Keratinocyte (primary cell): Measurements from ENCODE around the gene PDCD7. TPM values are rescaled to one million over a fixed set of nuclear protein-coding genes. Genes with fewer than 3 reads are reported as not detected.

ENCODE experiments used
- DNase-seq: peaks from one replicate; pipeline ENCODE4 v3.0.0-alpha.2; 2011; ENCODE audit warnings: low read depth, missing footprints, low spot score
- FAIRE-seq: peaks from 2 replicates; lab custom pipeline; 2011; peaks lifted over from hg19 to GRCh38; lab: Jason Lieb, UNC
- H2AFZ ChIP-seq: 2 replicates; pipeline ENCODE4 v1.6.0; 2012; ENCODE audit warnings: low read length, control low read depth, inconsistent platforms; ENCODE audit not compliant: control insufficient read depth
- H3K27ac ChIP-seq: 2 replicates; pipeline ENCODE4 v1.5.1; 2011; ENCODE audit warnings: low read length; ENCODE audit not compliant: control insufficient read depth, insufficient read depth
- H3K27me3 ChIP-seq: 3 replicates; pipeline ENCODE4 v1.6.0; 2011; ENCODE audit warnings: low read length; ENCODE audit not compliant: control insufficient read depth, insufficient read depth; ENCODE audit errors: extremely low read depth
- H3K36me3 ChIP-seq, 2 experiments: 2 replicates in 1 of 2; 3 replicates in 1 of 2; pipeline ENCODE4 v1.5.1; 2011; ENCODE audit warnings: low read length in 2 of 2, mild to moderate bottlenecking in 1 of 2; ENCODE audit not compliant: control insufficient read depth in 2 of 2, insufficient read depth in 2 of 2; ENCODE audit errors: extremely low read depth in 1 of 2
- H3K4me1 ChIP-seq: 3 replicates; pipeline ENCODE4 v1.5.1; 2011; ENCODE audit warnings: low read length; ENCODE audit not compliant: control insufficient read depth, insufficient read depth; ENCODE audit errors: extremely low read depth
- H3K4me2 ChIP-seq: 3 replicates; pipeline ENCODE4 v1.6.0; 2011; ENCODE audit warnings: low read depth, low read length; ENCODE audit not compliant: control insufficient read depth, insufficient read depth; ENCODE audit errors: extremely low read depth
- H3K4me3 ChIP-seq, 3 experiments: fragments of 200-600 bp in 1 of 3; sonication (generic) in 1 of 3; 2 replicates in 2 of 3; 3 replicates in 1 of 3; pipeline ENCODE4 v1.5.1; 2011 to 2016; ENCODE audit warnings: low read length in 3 of 3, mild to moderate bottlenecking in 3 of 3, control low read depth in 2 of 3, inconsistent platforms in 1 of 3, low read depth in 1 of 3, mixed read lengths in 1 of 3, mixed run types in 1 of 3, moderate library complexity in 1 of 3; ENCODE audit not compliant: control insufficient read depth in 2 of 3, insufficient read depth in 2 of 3; ENCODE audit errors: extremely low read depth in 1 of 3
- H3K79me2 ChIP-seq: 2 replicates; pipeline ENCODE4 v1.6.0; 2012; ENCODE audit warnings: low read length; ENCODE audit not compliant: control insufficient read depth, insufficient read depth
- H3K9ac ChIP-seq: 3 replicates; pipeline ENCODE4 v1.6.0; 2011; ENCODE audit warnings: low read length; ENCODE audit not compliant: control insufficient read depth, insufficient read depth; ENCODE audit errors: extremely low read depth
- H3K9me1 ChIP-seq: 3 replicates; pipeline ENCODE4 v1.6.0; 2011; ENCODE audit warnings: low read length; ENCODE audit not compliant: control insufficient read depth, insufficient read depth; ENCODE audit errors: extremely low read depth
- H3K9me3 ChIP-seq: 2 replicates; pipeline ENCODE4 v1.5.1; 2012; ENCODE audit warnings: low read depth, low read length; ENCODE audit not compliant: control insufficient read depth
- H4K20me1 ChIP-seq: 3 replicates; pipeline ENCODE4 v1.6.0; 2011; ENCODE audit warnings: low read length; ENCODE audit not compliant: control insufficient read depth, insufficient read depth; ENCODE audit errors: extremely low read depth
- CTCF ChIP-seq, 3 experiments: IDR thresholded peaks in 1 of 3; conservative IDR thresholded peaks in 1 of 3; optimal IDR thresholded peaks in 1 of 3; 2 replicates in 2 of 3; 3 replicates in 1 of 3; pipeline versions ENCODE3 to v1.5.1; 2011; ENCODE audit warnings: low read length in 3 of 3, mild to moderate bottlenecking in 3 of 3, moderate library complexity in 2 of 3, control low read depth in 1 of 3, inconsistent platforms in 1 of 3; ENCODE audit not compliant: insufficient read depth in 2 of 3; ENCODE audit errors: extremely low read depth in 1 of 3
- EZH2 ChIP-seq: IDR thresholded peaks from one replicate; pipeline ENCODE4 v1.6.1; 2012; ENCODE audit warnings: inconsistent platforms, mild to moderate bottlenecking, low read length, moderate library complexity
- dilution Hi-C: fragments of 300-500 bp; cut with MboI; formaldehyde crosslinking; loops from one replicate; pipeline ENCODE4 v1.7.0; 2020; ENCODE audit warnings: low sequenced_read_pairs; ENCODE audit not compliant: extremely low pct_ligation_motif_present
- polyA plus RNA-seq, 5 experiments: library from polyadenylated mRNA; depleted of rRNA in 3 of 5; stranded (reverse) in 3 of 5; stranded (forward) in 1 of 5; unstranded in 1 of 5; fragments of >200 nt; gene quantifications; 1 replicate in 1 of 5; 2 replicates in 3 of 5; 3 replicates in 1 of 5; pipeline versions ENCODE4 v1.2.1 to v1.2.3, GENCODE V29; 2011 to 2012; ENCODE audit warnings: missing spikeins in 2 of 5, low read depth in 1 of 5, low replicate concordance in 1 of 5

The PDCD7 gene
- polyA plus RNA-seq, 1 donor (not counting 4 experiments of a cell fraction or from before 2014, with no cell fraction given): 17.2 TPM

- Histone ChIP-seq H3K9ac (no peak overlapping the region), H3K4me3 (no peak overlapping the region), H3K9me3 (no peaks in the 10 kb centered on the region), H3K36me3 (no peaks in the 10 kb centered on the region), H3K79me2 (no peaks in the 10 kb centered on the region), H2AFZ (no peak overlapping the region), H4K20me1 (no peaks in the 10 kb centered on the region), H3K4me1 (peaks cover 4% of the 10 kb centered on the region), H3K27ac (no peak overlapping the region), H3K27me3 (peaks cover 7% of the 10 kb centered on the region), H3K9me1 (no peaks in the 10 kb centered on the region), H3K4me2 (no peak overlapping the region)
- DNase-seq (no peak), FAIRE-seq (no peak)
- dilution Hi-C loops: no loop called here
- TF ChIP-seq CTCF (optimal IDR thresholded peaks at IDR 0.05 in 1 of 3, IDR thresholded peaks at IDR 0.05 in 1 of 3, conservative IDR thresholded peaks at IDR 0.05 in 1 of 3; ENCODE audit: extremely low read depth in 1 of 3, insufficient read depth in 2 of 3, low read length in 3 of 3) (no peak), EZH2 (no peak)
Observed at GRCh38 chr15:65087873-65088642, 45.5 kb downstream of the PDCD7 start.

GRCh38 chr15:65087411-65087810 lies 46.2 kb downstream of the PDCD7 start:
- no peaks in the 10 kb centered on the region for H3K36me3 ChIP-seq
- no peak overlapping the region for H2AFZ ChIP-seq
- no peaks in the 10 kb centered on the region for H3K79me2 ChIP-seq
- H3K27ac ChIP-seq: no peak overlapping the region
- no peak overlapping the region for H3K9ac ChIP-seq
- H3K4me2 ChIP-seq: no peak overlapping the region
- dilution Hi-C loops: no loop called here
- peaks cover 10% of the 10 kb centered on the region for H3K27me3 ChIP-seq
- H3K9me1 ChIP-seq: no peaks in the 10 kb centered on the region
- H3K4me3 ChIP-seq: no peak overlapping the region
- H3K9me3 ChIP-seq: no peaks in the 10 kb centered on the region
- no peak for TF ChIP-seq EZH2
- TF ChIP-seq CTCF (optimal IDR thresholded peaks at IDR 0.05 in 1 of 3, IDR thresholded peaks at IDR 0.05 in 1 of 3, conservative IDR thresholded peaks at IDR 0.05 in 1 of 3; ENCODE audit: extremely low read depth in 1 of 3, insufficient read depth in 2 of 3, low read length in 3 of 3): no peak
- FAIRE-seq (no peak), DNase-seq (no peak)
- peaks cover 4% of the 10 kb centered on the region for H3K4me1 ChIP-seq
- H4K20me1 ChIP-seq: no peaks in the 10 kb centered on the region
